Islet precursor cell (in vitro differentiated cells): ENCODE measurements around the gene GYS2.
A peak's percentile ranks its signal among the peaks of the same experiment; 100 is the strongest.

Experiments used
- DNase-seq: peaks from one replicate; pipeline ENCODE4 v3.0.0-alpha.2; 2018

GYS2 gene

GRCh38 chr12:21552635-21553328, 51.9 kb downstream of the GYS2 start:
- no peak for DNase-seq

GRCh38 chr12:21551841-21552465, 52.7 kb downstream of the GYS2 start:
- no peak for DNase-seq

GRCh38 chr12:21547437-21547836, 57.2 kb downstream of the GYS2 start:
- DNase-seq: no peak

- DNase-seq: no peak
Observed at GRCh38 chr12:21546716-21547115, 57.9 kb downstream of the GYS2 start.

- DNase-seq: no peak
Observed at GRCh38 chr12:21545557-21545956, 59.1 kb downstream of the GYS2 start.

GRCh38 chr12:21543151-21543550, 61.5 kb downstream of the GYS2 start:
- DNase-seq: no peak

- DNase-seq: no peak
Observed at GRCh38 chr12:21542403-21542802, 62.2 kb downstream of the GYS2 start.

GRCh38 chr12:21541773-21542172, 62.9 kb downstream of the GYS2 start:
- no peak for DNase-seq

GRCh38 chr12:21539797-21540196, 64.8 kb downstream of the GYS2 start:
- no peak for DNase-seq

- DNase-seq: no peak
Observed at GRCh38 chr12:21538061-21538653, 66.5 kb downstream of the GYS2 start.

GRCh38 chr12:21529456-21529855, 75.2 kb downstream of the GYS2 start:
- no peak for DNase-seq

- no peak for DNase-seq
Observed at GRCh38 chr12:21528953-21529352, 75.7 kb downstream of the GYS2 start.

- DNase-seq: peak; percentile 91
Observed at GRCh38 chr12:21527451-21528180, 77.0 kb downstream of the GYS2 start.

GRCh38 chr12:21526721-21527345, 77.8 kb downstream of the GYS2 start:
- no peak for DNase-seq

- no peak for DNase-seq
Observed at GRCh38 chr12:21526053-21526452, 78.6 kb downstream of the GYS2 start, which contains the start of gene SPX. SPX (plus strand) TSS chr12:21526296; CDS start chr12:21526473, 177 bp downstream.

- DNase-seq: no peak
Observed at GRCh38 chr12:21523148-21523547, 81.5 kb downstream of the GYS2 start.

- DNase-seq: no peak
Observed at GRCh38 chr12:21521541-21521940, 83.1 kb downstream of the GYS2 start.

- no peak for DNase-seq
Observed at GRCh38 chr12:21518451-21518850, 86.2 kb downstream of the GYS2 start.

GRCh38 chr12:21516281-21516680, 88.4 kb downstream of the GYS2 start:
- no peak for DNase-seq

GRCh38 chr12:21509768-21510167, 94.9 kb downstream of the GYS2 start:
- DNase-seq: no peak

GRCh38 chr12:21507849-21508248, 96.8 kb downstream of the GYS2 start:
- no peak for DNase-seq

- DNase-seq: no peak
Observed at GRCh38 chr12:21505888-21506287, 98.8 kb downstream of the GYS2 start.

GRCh38 chr12:21502872-21503271, 101.8 kb downstream of the GYS2 start:
- no peak for DNase-seq
